ENCODE results near the gene SREK1. TPM values are rescaled to one million over a fixed set of nuclear protein-coding genes. Genes with fewer than 3 reads are reported as not detected.
"Not testable (repeated sequence)": the region's sequence is repeated elsewhere in the genome, so short reads cannot be mapped to it uniquely, and the experiment has no call there.

SREK1 gene
- total RNA-seq, 1 donor from 2014 or later, result 81.1 TPM

DNA sequence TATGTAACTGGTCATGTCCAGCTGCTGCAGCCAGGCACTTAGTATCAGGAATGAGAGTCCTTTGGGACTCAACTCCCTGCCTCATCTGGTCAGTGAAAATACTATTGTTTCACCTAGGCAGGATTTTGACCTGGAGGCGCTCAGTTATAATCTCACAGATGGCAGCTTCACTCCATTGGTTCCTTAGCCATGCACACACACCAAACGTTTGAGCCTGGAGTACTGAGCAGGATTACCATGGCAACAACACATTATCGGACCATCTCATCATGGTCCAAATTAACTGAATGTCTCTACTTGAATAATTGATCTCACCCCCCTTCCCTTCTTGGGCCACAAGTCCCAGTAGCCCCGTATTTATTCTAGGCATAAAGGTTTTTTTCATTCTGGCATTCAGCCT lies 15.0 kb upstream of the SREK1 start:
- H3K27ac Mint-ChIP-seq, result no peak overlapping the region

GRCh38 chr5:66130493-66130892 lies 13.6 kb upstream of the SREK1 start:
- no peak for TF ChIP-seq CTCF (conservative IDR thresholded peaks at IDR 0.05)
- no peaks in the 10 kb centered on the region for H3K27me3 Mint-ChIP-seq
- H3K27ac Mint-ChIP-seq, result no peak overlapping the region
- no peaks in the 10 kb centered on the region for H3K9me3 Mint-ChIP-seq
- no peaks in the 10 kb centered on the region for H3K4me1 Mint-ChIP-seq (ENCODE audit: unreplicated experiment)
- H3K4me3 Mint-ChIP-seq, result no peak overlapping the region
- H3K36me3 Mint-ChIP-seq, result no peaks in the 10 kb centered on the region
- no peak for DNase-seq (ENCODE audit: extremely low spot score, unreplicated experiment)

More for the DNA sequence above, 15.0 kb upstream of the SREK1 start:
- Mint-ChIP-seq H3K4me3 (no peak overlapping the region), H3K4me1 (ENCODE audit: unreplicated experiment) (no peaks in the 10 kb centered on the region), H3K27me3 (no peaks in the 10 kb centered on the region), H3K36me3 (no peaks in the 10 kb centered on the region), H3K9me3 (no peaks in the 10 kb centered on the region)
- no peak for DNase-seq (ENCODE audit: extremely low spot score, unreplicated experiment)
- no peak for TF ChIP-seq CTCF (conservative IDR thresholded peaks at IDR 0.05)

DNA sequence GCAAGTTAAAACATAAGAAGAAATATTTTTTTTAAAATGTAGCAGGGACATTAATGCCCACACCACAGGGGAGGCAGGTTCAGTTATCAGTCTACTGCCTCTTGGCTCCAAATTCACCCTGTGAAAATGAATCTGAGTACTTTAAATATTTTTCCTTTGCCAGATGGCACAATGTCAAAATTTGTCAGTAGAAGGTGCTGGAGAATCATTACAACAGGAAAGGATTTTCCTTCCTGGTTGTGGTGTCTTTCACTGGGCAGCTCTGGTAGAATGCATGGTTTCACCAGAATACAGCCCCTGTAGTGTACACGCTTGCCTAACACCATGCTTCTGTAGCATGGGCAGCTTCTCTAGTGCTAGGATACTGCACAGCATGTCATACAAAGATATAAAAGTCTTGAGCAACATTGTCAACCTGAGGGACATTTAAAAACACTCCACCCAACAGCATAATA lies 9.7 kb upstream of the SREK1 start:
- TF ChIP-seq CTCF (conservative IDR thresholded peaks at IDR 0.05), result no peak
- Mint-ChIP-seq H3K36me3 (no peaks in the 10 kb centered on the region), H3K9me3 (no peaks in the 10 kb centered on the region), H3K27ac (no peak overlapping the region), H3K4me3 (no peak overlapping the region), H3K27me3 (peaks cover 6% of the 10 kb centered on the region), H3K4me1 (ENCODE audit: unreplicated experiment) (no peaks in the 10 kb centered on the region)
- DNase-seq (ENCODE audit: extremely low spot score, unreplicated experiment), result no peak

GRCh38 chr5:66136053-66136452 lies 8.0 kb upstream of the SREK1 start:
- DNase-seq (ENCODE audit: extremely low spot score, unreplicated experiment), result no peak
- H3K4me1 Mint-ChIP-seq (ENCODE audit: unreplicated experiment), result no peaks in the 10 kb centered on the region
- no peaks in the 10 kb centered on the region for H3K36me3 Mint-ChIP-seq
- no peak for TF ChIP-seq CTCF (conservative IDR thresholded peaks at IDR 0.05)
- H3K9me3 Mint-ChIP-seq, result no peaks in the 10 kb centered on the region
- no peak overlapping the region for H3K4me3 Mint-ChIP-seq
- H3K27me3 Mint-ChIP-seq, result peaks cover 9% of the 10 kb centered on the region
- no peak overlapping the region for H3K27ac Mint-ChIP-seq

DNA sequence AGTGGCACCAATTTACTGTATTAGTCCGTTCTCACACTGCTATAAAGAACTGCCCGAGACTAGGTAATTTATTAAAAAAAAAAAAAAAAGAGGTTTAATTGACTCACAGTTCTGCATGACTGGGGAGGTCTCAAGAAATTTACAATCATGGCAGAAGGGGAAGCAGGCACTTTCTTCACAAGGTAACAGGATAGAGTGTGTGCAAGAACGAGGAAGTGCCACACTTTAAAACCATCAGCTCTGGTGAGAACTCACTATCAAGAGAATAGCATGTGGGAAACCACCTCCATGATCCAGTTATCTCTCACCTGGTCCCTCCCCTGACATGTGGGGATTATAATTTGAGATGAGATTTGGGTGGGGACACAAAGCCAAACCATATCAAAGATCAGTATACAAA lies 7.2 kb upstream of the SREK1 start:
- H3K9me3 Mint-ChIP-seq; H3K4me3 Mint-ChIP-seq; H3K27ac Mint-ChIP-seq; DNase-seq (ENCODE audit: extremely low spot score, unreplicated experiment); H3K36me3 Mint-ChIP-seq; H3K27me3 Mint-ChIP-seq; H3K4me1 Mint-ChIP-seq (ENCODE audit: unreplicated experiment): not testable (repeated sequence)

DNA sequence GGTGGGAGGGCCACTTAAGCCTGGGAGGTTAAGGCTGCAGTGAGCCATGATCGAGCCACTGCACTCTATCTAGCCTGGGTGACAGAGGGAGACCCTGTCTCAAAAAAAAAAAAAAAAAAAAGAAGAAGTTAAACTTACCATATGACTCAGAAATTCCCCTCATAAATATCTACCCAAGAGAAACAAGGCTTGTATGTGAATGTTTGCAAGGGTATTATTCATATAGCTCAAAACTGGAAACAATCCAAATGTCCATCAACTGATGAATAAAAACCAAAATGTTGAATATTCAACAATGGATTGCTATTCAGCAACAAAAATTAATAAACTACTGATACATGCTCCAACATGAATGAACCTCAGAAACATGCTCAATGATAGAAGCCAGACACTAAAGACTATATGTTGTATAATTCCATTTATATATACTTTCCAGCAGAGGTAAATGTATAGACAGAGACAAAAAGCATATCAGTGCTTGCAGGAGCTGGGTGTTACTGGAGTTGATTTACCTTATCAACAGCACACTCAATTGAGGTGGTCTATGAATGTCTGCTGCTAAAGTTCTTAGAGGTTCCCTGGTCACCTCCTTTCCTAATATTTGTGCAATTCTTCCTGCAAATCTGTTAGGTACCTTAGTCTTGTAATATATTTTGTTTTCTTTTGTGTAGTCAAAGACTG lies 5.3 kb upstream of the SREK1 start:
- no peak for TF ChIP-seq CTCF (conservative IDR thresholded peaks at IDR 0.05)
- H3K27me3 Mint-ChIP-seq, result peaks cover 9% of the 10 kb centered on the region
- no peak for DNase-seq (ENCODE audit: extremely low spot score, unreplicated experiment)
- no peaks in the 10 kb centered on the region for H3K4me1 Mint-ChIP-seq (ENCODE audit: unreplicated experiment)
- H3K4me3 Mint-ChIP-seq, result no peak overlapping the region
- H3K27ac Mint-ChIP-seq, result no peak overlapping the region
- H3K9me3 Mint-ChIP-seq, result no peaks in the 10 kb centered on the region
- H3K36me3 Mint-ChIP-seq, result no peaks in the 10 kb centered on the region
